Smooth muscle cell (in vitro differentiated cells): ENCODE results near the gene OSMR. TPM values are rescaled to one million over a fixed set of nuclear protein-coding genes. Genes with fewer than 3 reads are reported as not detected.
"Not testable (repeated sequence)": the region's sequence is repeated elsewhere in the genome, so short reads cannot be mapped to it uniquely, and the experiment has no call there.

ENCODE experiments used
- DNase-seq: peaks from one replicate; lab custom pipeline; 2025; ENCODE audit not compliant: unreplicated experiment; lab: John Stamatoyannopoulos, UW
- H2AFZ ChIP-seq: fragments of 200-600 bp; sonication (generic); 2 replicates; pipeline ENCODE4 v1.6.0; 2016; ENCODE audit warnings: antibody characterized with exemption, low read depth, mild to moderate bottlenecking
- H3F3A ChIP-seq: fragments of 200-600 bp; sonication (generic); 2 replicates; pipeline ENCODE4 v1.6.0; 2017; ENCODE audit warnings: antibody characterized with exemption, low read depth
- H3K27ac ChIP-seq: fragments of 200-600 bp; sonication (generic); 2 replicates; pipeline ENCODE4 v1.5.1; 2016; ENCODE audit warnings: low read depth, mild to moderate bottlenecking
- H3K27me3 ChIP-seq: fragments of 200-600 bp; sonication (generic); 2 replicates; pipeline ENCODE4 v1.6.1; 2016; ENCODE audit warnings: low read depth, mild to moderate bottlenecking
- H3K36me3 ChIP-seq: fragments of 200-600 bp; sonication (generic); 2 replicates; pipeline ENCODE4 v1.5.1; 2016; ENCODE audit warnings: low read depth
- H3K4me1 ChIP-seq: fragments of 200-600 bp; sonication (generic); 2 replicates; pipeline ENCODE4 v1.5.1; 2016; ENCODE audit warnings: low read depth
- H3K4me2 ChIP-seq: fragments of 200-600 bp; sonication (generic); 2 replicates; pipeline ENCODE4 v1.6.0; 2016; ENCODE audit warnings: mild to moderate bottlenecking
- H3K4me3 ChIP-seq: fragments of 200-600 bp; sonication (generic); 2 replicates; pipeline ENCODE4 v1.5.1; 2016; ENCODE audit warnings: mild to moderate bottlenecking
- H3K79me2 ChIP-seq: fragments of 200-600 bp; sonication (generic); 2 replicates; pipeline ENCODE4 v1.6.0; 2016; ENCODE audit warnings: low read depth, mild to moderate bottlenecking
- H3K9ac ChIP-seq: fragments of 200-600 bp; sonication (generic); 2 replicates; pipeline ENCODE4 v1.6.0; 2016; ENCODE audit warnings: low read depth
- H3K9me3 ChIP-seq: fragments of 200-600 bp; sonication (generic); replicated peaks from 2 replicates; pipeline ENCODE4 v1.5.1; 2016; ENCODE audit warnings: low read depth
- H4K20me1 ChIP-seq: fragments of 200-600 bp; sonication (generic); 2 replicates; pipeline ENCODE4 v1.6.0; 2016; ENCODE audit warnings: low read depth
- WGBS: methylation state at CpG from one replicate; pipeline ENCODE4 v1.1.7; 2016; ENCODE audit warnings: low lambda C conversion rate; 5-methylcytosine and 5-hydroxymethylcytosine counted together
- polyA plus RNA-seq: library from polyadenylated mRNA; unstranded; fragments of >200 nt; fragmentation: Nextera tagmentation; extraction: Ambion mirVana; gene quantifications from 2 replicates; pipeline ENCODE4 v1.2.1, GENCODE V29; 2016
- total RNA-seq: library from RNA; depleted of rRNA; stranded (reverse); fragments of >200 nt; gene quantifications from 2 replicates; pipeline ENCODE4 v1.2.3, GENCODE V29; 2014
- TF ChIP-seq, protein P1 (sequence below): fragments of 200-600 bp; sonication (generic); IDR thresholded peaks from 2 replicates; pipeline ENCODE4 v1.5.1; 2017; ENCODE audit warnings: borderline replicate concordance, mild to moderate bottlenecking, antibody characterized with exemption; ENCODE audit not compliant: insufficient read depth, poor library complexity, severe bottlenecking

OSMR gene
- total and polyA plus RNA-seq, 2 experiments from 2014 or later: 31.8 to 52.5 TPM

DNA sequence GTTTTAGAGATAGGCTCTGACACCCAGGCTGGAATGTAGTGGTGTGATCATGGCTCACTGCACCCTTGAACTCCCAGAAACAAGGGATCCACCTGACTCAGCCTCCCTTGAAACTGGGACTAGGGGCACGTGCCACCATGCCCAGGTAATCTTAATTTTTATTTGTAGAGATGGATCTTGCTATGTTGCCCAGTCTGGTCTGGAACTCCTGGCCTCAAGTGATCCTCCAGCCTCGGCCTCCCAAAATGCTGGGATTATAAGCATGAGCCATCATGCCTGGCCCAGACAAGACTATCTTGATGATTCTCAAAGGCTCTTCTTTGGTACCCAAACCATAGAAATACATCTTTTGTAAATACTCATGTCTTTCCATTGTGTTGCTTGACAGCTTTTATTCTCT lies 10.8 kb downstream of the OSMR start:
- TF ChIP-seq, protein P1, sequence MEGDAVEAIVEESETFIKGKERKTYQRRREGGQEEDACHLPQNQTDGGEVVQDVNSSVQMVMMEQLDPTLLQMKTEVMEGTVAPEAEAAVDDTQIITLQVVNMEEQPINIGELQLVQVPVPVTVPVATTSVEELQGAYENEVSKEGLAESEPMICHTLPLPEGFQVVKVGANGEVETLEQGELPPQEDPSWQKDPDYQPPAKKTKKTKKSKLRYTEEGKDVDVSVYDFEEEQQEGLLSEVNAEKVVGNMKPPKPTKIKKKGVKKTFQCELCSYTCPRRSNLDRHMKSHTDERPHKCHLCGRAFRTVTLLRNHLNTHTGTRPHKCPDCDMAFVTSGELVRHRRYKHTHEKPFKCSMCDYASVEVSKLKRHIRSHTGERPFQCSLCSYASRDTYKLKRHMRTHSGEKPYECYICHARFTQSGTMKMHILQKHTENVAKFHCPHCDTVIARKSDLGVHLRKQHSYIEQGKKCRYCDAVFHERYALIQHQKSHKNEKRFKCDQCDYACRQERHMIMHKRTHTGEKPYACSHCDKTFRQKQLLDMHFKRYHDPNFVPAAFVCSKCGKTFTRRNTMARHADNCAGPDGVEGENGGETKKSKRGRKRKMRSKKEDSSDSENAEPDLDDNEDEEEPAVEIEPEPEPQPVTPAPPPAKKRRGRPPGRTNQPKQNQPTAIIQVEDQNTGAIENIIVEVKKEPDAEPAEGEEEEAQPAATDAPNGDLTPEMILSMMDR: no peak
- peaks cover 60% of the 10 kb centered on the region for H3K79me2 ChIP-seq
- no peaks in the 10 kb centered on the region for H3K36me3 ChIP-seq
- H3K9me3 ChIP-seq: no peaks in the 10 kb centered on the region
- no peaks in the 10 kb centered on the region for H3K27me3 ChIP-seq
- no peak for DNase-seq
- WGBS: 95% methylated on average over 2 of the region's 2 CpGs
- no peak overlapping the region for H2AFZ ChIP-seq
- H3K4me2 ChIP-seq: no peak overlapping the region
- H3F3A ChIP-seq: no peaks in the 10 kb centered on the region
- H3K4me1 ChIP-seq: no peaks in the 10 kb centered on the region
- no peak overlapping the region for H3K9ac ChIP-seq
- H4K20me1 ChIP-seq: peaks cover 24% of the 10 kb centered on the region
- H3K4me3 ChIP-seq: no peak overlapping the region
- no peak overlapping the region for H3K27ac ChIP-seq

DNA sequence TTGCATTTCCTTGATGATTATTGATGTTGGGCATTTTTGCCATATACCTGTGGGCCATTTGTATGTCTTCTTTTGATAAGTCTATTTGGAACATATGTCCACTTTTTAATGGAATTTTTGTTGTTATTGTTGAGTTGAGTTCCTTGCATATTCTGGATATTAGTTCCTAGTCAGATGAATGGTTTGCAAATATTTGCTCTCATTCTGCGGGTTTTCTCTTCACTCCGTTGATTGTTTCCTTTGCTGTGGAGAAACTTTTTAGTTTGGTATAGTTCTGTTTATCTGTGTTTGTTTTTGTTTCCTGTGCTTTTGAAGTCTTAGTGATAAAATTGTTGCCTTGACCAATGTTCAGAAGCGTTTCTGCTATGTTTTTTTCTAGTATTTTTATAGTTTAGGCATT lies 13.0 kb downstream of the OSMR start:
- Histone ChIP-seq H3K27me3 (no peaks in the 10 kb centered on the region), H3K9me3 (no peaks in the 10 kb centered on the region), H3K79me2 (peaks cover 66% of the 10 kb centered on the region), H3K4me2 (no peak overlapping the region), H3K4me1 (no peaks in the 10 kb centered on the region), H3F3A (no peaks in the 10 kb centered on the region), H2AFZ (no peak overlapping the region), H3K36me3 (no peaks in the 10 kb centered on the region), H3K4me3 (no peak overlapping the region), H4K20me1 (peaks cover 20% of the 10 kb centered on the region), H3K9ac (no peak overlapping the region), H3K27ac (no peak overlapping the region)
- TF ChIP-seq, protein P1: no peak
- WGBS: 80% methylated on average over 3 of the region's 3 CpGs
- DNase-seq: no peak

DNA sequence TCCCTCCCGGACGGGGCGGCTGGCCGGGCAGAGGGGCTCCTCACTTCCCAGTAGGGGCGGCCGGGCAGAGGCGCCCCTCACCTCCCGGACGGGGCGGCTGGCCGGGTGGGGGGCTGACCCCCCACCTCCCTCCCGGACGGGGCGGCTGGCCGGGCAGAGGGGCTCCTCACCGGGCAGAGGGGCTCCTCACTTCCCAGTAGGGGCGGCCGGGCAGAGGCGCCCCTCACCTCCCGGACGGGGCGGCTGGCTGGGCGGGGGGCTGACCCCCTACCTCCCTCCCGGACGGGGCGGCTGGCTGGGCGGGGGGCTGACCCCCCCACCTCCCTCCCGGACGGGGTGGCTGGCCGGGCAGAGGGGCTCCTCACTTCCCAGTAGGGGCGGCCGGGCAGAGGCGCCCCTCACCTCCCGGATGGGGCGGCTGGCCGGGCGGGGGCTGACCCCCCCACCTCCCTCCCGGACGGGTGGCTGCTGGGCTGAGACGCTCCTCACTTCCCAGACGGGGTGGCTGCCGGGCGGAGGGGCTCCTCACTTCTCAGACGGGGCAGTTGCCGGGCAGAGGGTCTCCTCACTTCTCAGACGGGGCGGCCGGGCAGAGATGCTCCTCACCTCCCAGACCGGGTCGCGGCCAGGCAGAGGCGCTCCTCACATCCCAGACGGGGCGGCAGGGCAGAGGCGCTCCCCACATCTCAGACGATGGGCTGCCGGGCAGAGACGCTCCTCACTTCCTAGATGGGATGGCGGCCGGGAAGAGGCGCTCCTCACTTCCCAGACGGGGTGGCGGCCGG lies 16.4 kb downstream of the OSMR start:
- not testable (repeated sequence) for H3F3A ChIP-seq, H3K27ac ChIP-seq, H3K4me1 ChIP-seq, H3K27me3 ChIP-seq, H3K4me3 ChIP-seq, DNase-seq, H3K9me3 ChIP-seq, H3K9ac ChIP-seq, H3K36me3 ChIP-seq, H3K4me2 ChIP-seq, H2AFZ ChIP-seq
- H3K79me2 ChIP-seq: peaks cover 71% of the 10 kb centered on the region
- H4K20me1 ChIP-seq: peaks cover 27% of the 10 kb centered on the region
- WGBS: 98% methylated on average over 20 of the region's 64 CpGs

DNA sequence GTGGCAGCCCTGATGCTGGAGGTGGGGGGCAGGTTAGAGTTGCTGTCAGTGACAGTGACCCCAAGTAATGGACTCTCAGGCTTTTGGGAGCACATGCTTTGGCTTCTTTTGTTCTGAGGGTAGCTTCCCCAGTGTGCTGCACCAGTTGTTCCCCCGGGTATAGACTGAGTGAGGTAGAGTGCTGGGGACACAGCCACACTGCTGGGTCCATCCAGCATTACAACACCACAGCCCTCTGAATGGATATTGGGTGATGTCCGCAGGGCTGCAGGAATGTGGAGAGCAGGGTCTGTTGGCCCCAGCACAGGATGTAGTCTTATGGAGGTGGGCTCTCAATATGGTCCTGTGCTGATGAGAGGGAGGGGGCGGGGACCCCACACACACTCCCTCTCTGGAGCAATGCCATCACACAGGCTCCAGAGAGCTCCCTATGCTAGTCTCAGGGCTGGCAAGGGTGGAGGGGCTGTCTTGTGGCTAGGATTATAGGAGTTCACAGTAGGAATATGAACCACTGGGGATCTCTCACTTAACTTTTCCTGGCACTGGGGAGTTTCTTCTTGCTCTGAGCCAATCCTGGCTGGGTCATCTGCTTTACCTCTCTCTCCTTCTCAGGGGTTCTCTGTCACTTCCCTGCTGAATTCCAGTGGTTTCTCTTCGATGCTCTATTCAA lies 20.7 kb downstream of the OSMR start:
- Histone ChIP-seq H3F3A (no peaks in the 10 kb centered on the region), H3K4me3 (no peak overlapping the region), H3K4me2 (no peak overlapping the region), H3K27ac (no peak overlapping the region), H3K4me1 (peaks cover 9% of the 10 kb centered on the region), H3K36me3 (peaks cover 6% of the 10 kb centered on the region), H3K9me3 (no peaks in the 10 kb centered on the region), H3K9ac (no peak overlapping the region), H3K79me2 (peaks cover 37% of the 10 kb centered on the region), H3K27me3 (no peaks in the 10 kb centered on the region), H4K20me1 (peaks cover 25% of the 10 kb centered on the region), H2AFZ (no peak overlapping the region)
- DNase-seq: no peak
- 94% methylated on average over 4 of the region's 4 CpGs for WGBS
- TF ChIP-seq, protein P1: no peak
